Nucleus accumbens (tissue), 56 donors: ENCODE measurements around the gene CD99L2.

Source experiments
- DNase-seq, 56 donors: peaks; one replicate each; lab custom pipeline; 2025; lab: John Stamatoyannopoulos, UW

Gene CD99L2

DNA sequence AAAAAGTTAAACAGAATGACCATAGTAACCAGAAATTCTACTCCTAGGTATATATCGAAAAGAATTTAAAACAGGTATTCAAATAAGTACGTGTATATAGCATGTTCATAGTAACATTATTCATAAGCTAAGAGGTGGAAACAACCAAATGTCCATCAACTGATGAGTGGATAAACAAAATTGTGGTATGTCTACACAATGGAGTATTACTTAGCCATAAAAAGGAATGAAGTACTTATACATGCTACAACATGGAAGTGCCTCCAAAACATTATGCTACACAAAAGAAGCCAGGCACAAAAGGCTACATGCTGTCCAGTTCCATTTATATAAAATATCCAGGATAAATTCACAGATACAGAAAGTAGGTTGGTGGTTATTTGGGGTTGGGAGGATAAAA lies 76.5 kb downstream of the CD99L2 start:
- no peak for DNase-seq

DNA sequence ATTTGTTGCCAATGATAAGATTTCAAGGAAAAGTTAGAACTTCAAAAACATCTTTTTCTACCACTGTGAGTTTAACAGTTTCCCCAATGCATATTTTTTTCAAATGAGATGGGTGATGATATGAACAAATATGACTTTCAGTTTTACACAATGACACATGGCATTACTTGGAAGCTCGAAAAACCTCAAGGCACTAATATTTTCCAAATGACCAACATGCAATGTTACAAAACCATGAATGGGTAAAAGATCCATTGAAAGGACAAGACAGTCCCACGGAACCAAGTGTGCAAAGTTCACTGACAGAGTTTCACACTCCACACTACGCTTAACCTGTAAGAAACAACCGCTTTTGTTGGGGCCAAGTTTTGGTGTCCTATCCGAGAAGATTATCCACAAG lies 84.5 kb downstream of the CD99L2 start:
- no peak for DNase-seq

DNA sequence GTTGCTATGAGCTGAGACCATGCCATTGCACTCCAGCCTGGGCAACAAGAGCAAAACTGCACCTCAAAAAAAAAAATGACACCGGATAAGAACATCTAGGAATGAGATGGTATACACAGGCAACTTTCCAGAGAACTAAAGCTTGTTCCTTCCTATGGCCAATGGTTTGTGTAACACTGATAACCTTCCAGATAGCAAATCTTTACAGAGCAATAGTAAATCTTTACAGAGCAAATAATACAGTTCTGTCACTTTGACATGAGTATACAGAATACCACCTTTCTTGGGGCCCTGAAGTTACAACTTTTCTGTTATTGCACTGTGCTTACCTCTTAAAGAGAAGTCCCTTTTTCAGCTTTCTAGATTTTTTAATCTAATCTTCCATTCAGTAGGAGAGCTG lies 91.6 kb downstream of the CD99L2 start:
- no peak for DNase-seq

DNA sequence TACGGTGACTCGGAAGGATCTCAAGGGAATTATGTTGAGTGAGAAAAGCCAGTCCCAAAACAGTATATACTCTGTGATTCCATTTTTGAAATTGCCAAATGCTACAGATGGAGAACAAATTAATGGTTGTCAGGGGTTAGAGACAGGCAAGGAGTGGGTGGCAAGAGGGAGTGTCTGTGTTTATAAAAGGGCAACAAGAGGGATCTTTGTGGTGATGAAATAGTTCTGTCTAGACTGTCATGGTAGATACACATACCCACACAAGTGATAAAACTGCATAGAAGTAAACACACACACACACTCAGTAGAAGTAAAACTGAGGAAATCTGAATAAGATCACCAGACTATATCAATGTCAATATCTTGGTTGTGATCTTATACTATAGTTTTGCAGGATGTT lies 92.7 kb downstream of the CD99L2 start:
- DNase-seq = no peak

DNA sequence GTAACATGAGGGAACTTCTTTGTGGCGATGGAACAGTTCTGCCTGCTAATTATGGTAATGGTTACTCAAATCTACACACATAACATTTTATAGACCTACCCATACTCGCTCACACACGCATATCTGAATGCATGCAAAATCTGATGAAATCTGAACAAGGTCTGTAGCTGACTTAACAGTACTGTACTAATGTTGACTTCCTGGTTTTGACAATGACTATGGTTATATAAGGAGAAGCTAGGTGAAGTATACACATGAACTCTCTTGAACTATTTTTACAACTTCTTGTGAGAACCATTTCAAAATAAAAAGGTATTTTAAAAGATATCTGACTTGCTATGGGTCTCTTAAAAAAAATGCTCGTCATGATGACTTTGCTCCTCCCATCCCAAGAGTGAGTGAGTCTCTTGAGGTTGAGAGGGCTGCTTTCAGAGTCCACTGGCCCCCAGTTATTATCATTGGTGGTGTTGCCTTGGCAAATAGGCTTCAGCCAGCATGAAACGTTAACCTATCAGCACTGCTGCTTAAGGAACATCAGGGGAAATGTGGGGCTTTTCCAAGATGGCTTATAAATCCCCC lies 105.4 kb downstream of the CD99L2 start:
- no peak for DNase-seq

DNA sequence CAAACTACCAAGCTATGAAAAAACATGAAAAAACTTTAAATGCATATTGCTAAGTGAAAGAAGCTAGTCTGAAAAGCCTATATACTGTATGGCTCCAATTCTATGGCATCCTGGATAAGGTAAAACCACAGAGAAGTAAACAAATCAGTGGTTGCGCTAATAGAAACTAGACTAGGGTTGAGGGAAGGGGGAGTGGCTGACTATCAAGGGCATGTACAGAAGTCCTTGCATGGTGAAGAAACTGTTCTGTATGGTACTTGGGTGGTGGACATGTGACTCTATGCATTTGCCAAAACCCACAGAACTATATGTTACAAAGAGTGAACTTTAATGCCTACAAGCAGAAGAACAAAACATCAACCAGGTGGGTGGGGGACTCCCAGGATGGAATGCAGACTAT lies 108.4 kb downstream of the CD99L2 start:
- DNase-seq = no peak

DNA sequence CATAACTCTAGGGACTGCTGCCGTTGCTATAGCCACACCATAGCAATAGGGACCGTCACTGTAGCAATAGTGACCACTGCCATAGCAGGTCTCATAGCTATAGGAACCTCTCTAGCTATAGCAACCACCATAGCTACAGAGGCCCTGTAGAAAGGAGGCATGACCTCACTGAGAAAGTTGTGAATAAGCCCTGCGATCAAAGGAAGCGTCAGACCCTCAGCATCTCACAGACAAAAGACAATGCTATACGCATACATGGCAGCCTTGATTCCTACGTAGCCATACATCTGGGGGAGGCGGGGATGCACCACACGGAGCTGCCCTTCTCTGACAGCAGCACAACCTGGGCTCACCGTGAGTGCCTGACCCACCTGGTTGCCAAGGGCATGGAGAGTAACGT lies 116.8 kb downstream of the CD99L2 start:
- DNase-seq = no peak

DNA sequence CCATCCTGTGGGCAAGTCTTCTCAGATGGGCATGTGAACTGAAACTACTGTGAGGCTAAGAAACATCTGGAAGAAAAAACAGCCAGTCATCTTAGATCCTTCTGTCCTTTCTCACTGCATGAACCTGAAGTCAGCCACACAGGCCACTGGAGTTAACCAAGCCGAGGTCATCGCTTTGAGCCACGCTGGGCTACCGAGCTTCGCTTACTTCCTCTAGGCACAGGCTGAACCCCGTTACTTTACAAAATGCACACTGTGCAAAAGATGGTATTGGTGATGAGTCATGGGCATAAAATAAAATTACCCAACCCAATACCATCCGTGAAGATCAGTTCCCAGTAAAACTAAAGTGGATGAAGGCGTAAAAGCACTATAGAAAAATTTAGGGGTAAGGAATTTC lies 119.1 kb downstream of the CD99L2 start:
- DNase-seq = no peak

DNA sequence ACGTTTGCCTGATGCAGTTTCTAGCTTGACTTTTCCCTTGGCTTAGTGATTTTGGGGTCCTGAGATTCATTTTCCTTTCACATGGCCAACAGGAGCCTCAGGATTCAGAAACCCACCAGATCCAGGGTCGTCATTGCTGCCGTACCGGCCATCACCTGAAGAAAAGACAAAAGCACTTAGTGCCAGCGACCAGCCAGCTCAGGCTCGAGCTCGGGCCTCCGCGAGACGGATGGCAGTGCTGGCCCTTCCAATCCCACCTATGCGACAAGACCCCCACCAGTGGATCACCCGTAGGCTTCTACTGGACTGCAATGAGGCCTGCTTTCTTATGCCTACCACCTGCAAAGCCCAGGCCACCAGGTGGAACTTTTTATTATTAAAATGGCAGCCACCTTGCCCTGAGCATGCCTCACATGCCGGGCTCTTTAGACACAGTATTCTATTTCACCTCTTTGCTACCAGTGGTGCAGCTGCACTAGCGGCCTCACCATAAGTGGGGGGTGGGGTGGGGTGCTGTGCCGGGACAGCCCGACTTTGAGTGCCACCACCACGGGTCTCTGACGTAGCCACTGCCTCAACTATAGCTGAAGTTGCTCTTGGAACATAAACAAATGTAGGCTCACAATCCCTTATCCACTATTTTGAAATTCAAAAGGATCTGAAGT lies 121.0 kb downstream of the CD99L2 start:
- no peak for DNase-seq

DNA sequence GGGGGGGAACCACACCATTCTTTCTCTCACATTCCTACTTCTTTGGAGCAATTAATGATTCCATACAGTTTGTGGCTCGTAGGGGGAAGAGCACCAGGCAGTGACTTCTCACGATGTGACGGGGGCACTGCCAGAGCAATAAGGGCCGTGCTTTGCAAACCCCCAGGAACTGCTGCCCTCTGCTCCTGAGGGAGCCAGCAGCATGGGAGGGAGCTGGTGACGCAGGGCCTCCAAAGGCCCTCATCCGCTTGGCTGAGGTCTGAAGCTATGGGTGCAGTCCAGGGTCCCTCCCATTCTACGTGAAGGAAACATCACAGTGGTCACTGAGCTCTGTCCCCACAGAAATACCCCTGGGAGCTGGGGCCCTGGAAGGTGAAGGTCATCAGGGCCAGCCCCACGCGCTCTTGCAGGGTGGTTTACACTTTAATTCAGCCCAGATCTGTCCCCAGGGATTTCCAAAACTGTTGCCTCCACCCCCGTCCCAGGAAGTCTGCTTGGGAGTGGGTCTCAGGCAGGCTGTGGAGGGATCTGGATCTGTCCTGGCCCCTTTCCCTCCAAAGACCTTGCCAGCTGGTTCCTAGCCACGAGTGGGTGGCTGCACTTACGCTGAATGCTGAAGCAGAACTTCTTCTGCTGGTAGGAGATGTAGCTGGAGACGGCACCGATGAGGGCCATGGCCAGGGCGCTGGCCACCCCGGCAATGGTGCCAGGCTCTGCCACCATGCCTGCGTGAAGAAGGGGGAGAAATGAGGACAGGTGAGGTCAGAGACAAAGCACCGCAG lies 122.7 kb downstream of the CD99L2 start:
- no peak for DNase-seq

DNA sequence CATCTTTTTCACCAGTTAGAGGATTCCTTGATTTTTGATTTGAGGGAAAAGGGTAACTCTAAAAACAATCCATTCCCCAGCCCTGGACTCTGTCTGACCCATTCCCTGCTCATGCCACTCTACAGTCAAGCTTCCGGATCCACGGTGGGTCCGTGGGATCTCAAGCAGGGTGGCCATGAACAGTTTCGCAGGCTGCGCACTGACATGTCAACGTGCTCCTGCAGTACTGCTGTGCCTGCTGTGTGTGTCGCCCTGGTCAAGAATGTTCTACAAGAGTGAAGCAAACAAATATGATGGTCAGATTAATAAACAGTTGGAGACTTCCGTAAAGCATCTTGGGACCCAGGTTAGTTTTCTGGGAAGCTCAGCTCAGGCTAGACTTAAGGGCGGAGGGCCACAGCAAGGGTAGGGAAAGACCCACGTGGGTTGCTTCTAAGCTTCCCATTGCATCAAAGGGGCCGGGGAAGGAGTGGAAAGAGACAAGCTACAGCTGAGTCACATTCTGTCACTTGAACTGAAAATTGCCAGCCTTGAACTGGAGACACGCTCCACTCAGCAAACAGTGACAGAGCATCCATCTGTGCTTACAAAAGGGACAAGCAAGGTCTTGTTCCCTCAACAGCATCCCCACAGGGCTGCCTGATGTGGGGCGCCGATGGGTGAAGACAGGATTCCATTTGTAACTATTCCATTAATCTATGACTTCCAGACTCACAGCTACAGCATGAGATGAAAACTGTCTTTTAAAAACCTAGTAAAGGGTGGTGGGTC lies 123.5 kb downstream of the CD99L2 start:
- DNase-seq = peak in 17 of 56 donors; percentile 2 to 33 (median 20)

DNA sequence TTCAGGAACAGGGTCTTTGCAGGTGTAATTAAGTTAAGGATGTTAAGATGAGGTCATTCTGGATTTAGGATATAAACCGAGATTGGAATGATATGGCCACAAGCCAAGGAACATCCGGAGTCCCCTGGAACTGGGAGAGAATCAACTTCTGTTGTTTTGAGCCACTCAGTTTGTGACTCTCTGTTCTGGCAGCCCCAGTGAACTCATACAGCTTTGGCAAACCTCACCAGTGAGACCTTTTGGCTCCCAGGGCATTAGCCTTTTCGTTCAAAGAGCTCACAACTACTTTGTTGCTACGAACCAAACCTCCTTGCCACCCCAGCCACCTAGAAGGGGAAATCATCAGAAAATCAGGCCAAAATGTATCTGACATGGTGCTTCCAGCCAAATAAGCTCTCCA lies 124.8 kb downstream of the CD99L2 start:
- DNase-seq = no peak

DNA sequence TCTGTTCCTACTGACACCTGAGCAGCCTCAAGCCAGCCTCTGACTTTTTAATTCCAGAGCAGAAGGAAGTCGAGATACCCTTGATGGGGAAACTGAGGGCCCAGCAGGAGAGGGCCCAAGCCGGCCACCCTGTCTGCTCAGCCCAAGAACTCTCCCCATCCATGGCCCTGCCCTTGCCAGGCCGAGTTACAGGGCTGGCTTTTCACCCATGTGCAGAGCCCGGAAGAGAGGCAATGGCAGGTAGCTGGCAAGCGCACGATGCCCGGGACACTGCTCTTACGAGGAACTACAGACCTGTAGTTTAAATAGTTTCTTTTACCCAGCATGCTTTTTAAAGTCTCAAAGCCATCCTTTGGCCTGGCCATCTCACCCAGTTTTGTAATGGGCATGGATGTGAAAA lies 125.4 kb downstream of the CD99L2 start:
- DNase-seq = no peak

DNA sequence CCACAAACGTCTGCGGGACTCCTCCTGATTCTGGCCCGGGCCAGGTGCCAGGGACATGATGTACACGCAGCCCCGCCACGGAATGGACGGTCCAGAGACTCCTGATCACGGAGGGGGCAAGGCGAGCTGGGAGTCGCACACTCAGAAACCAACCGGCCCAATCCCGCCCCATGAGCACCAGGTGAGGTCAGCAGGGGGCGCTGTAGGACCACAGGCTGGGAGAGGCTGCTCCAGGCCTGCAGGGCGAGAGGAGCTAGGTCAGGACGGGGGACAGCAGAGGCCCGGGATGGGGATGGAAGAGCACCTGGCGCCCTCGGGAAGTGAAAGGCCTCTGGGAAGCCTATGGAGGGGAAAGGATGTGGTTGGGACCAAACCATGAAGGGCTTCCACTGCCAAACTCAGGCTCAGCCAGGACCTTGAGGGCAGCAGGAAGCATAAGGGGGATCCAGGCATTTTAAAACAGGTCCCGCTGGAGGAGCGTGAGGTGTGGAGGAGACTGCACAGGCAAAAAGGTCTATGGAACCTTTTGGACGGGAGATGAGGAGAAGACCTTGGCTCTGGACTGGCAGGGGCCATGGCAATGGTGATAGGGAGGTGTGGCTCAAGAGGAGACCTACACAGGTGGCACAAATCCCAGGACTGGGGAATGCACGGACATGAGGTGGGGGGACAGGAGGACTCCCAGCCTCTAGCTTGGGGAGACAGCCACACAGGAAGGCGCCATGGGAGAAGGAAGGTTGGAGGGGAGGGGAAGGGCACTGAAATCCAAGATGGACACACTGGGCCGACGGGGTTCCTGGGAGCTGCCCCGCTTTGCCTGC lies 126.1 kb downstream of the CD99L2 start:
- peak in 51 of 56 donors; percentile 5 to 87 (median 50) for DNase-seq

DNA sequence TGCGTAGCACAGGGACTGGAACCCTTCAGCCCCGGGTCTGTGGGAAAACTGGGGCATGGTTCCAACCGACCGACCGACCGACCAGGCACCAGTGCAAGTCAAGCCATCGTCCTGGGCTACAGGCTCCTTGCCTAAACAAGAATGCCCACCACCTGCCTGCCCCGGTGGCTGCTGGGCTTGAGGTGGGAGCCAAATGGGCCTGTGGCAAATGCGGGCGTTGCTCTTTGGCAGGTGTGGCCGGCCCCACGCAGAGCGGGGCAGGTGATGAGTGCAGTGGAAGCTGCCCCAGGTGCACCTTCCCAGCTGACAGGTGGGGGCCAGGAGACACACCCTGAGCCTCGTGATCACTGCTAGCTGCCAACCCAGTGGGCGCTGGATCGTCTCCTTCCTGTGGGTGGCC lies 127.4 kb downstream of the CD99L2 start:
- no peak for DNase-seq

DNA sequence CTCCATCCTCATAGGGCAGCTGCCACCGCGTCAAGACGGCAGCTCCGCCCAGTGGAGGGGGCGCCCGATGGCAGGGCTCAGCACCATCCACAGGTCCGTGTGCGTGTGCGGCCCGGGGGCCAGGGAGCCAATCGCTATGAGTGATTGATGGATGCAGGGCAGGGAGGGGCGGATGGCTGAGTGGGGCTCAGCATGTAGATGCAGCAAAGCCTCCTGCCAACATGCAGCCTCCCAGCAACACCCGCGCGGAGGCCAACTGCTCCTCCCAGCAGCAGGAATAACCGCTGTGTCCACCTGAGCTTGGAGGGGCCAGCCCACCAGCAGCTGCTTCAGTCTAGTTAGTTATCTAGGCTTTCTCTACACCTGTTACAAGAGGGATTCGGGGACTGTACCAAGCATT lies 127.8 kb downstream of the CD99L2 start:
- DNase-seq = no peak

DNA sequence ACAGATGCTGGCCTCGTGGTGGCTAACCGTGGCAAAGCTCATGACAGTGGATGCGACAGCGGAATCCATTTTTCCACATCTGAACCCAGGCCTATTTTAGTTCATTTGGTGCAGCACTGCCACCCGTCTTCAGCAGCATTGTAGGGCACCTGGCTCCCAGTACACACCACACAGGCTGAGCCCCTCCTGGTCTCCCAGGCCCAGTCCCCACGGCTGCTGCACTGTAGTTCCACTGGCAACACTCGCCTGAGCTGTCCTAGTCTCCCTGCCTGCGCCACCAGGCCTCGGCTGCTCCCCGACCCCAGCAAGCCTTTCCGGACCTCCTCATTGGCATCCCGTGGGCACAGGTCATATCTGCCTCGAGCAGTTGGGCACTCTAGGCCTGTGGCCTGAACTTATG lies 129.1 kb downstream of the CD99L2 start:
- no peak for DNase-seq

DNA sequence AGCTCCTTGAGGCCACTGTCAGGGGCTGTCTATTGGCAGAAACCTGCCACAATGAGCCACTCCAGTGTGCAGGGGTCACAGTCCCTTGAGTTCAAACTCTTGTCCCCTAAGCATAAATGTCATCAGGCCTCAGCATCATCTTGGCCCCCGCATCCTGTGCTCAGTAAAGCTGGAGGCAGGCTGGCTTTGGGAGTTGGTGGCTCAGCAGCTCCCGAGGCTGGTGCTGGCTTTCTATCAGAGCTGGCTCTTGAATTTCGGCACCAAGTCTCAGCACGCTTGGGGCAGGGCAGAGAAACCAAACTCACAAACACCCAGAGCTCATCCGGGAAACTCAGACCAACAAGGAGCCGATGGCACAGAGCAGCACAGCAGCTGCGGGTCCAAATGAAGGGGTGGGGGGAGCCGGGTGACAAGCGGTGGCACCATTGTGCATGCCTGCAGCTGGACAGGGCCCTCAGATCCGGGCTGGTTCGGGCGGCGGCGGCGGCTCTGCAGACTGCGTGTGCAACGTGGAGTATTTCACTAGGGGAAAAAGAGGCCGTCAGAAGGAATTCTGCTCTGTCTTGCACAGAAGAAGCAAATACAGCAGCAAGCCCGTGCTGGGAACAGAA lies 129.8 kb downstream of the CD99L2 start:
- peak in 37 of 56 donors; percentile 1 to 70 (median 32) for DNase-seq

DNA sequence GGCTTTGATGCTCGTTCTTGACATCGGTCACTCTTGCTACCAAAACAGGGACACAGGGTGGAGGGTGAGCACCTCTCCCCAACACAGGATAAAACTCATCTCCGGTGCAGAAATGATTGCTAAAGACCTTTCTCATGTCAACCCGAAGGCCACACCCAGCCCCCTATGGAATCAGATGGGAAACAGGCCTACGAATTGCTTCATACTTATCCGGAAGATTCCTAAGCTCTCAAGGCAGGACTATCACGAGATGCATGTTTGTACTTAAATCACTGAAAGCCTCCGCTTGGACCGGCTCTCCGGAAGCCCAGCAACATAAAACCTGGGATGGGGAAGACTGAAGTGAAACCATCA lies 130.4 kb downstream of the CD99L2 start:
- no peak for DNase-seq
